Measurements from ENCODE around the gene CAMP. TPM values are rescaled to one million over a fixed set of nuclear protein-coding genes. Genes with fewer than 3 reads are reported as not detected.

Gene CAMP
- total RNA-seq, 2 donors from 2014 or later = not detected

- 0% methylated on average over 1 to 32 of the region's 87 CpGs for WGBS, 2 donors
- Histone ChIP-seq H3K9me3 (no peaks in the 10 kb centered on the region), H3K36me3 (replicated peaks in 1 of 2; ENCODE audit: insufficient read depth in 1 of 2, low read depth in 2 of 2) (no peaks in the 10 kb centered on the region), H3K27me3 (no peaks in the 10 kb centered on the region), H3K4me1 (peaks cover 15% of the 10 kb centered on the region), H3K27ac (peak overlapping the region in 3 of 4 donors; percentile 24 to 81 (median 49)), H3K4me3 (peak overlapping the region; percentile 44 to 55)
- intact Hi-C loops (cut with DNase I) = no loop called here
- DNase-seq (peak in 3 of 4 donors; percentile 53 to 78 (median 68)), ATAC-seq (peak; percentile 31)
- TF ChIP-seq POLR2A (IDR thresholded peaks at IDR 0.05) (no peak), CTCF (IDR thresholded peaks at IDR 0.05) (no peak)
These were observed 35.6 kb upstream of the CAMP start for GRCh38 chr3:48187579-48188265.

GRCh38 chr3:48188266-48189201, 34.8 kb upstream of the CAMP start, which contains the start of gene CDC25A:
TSS of gene CDC25A (minus strand) at chr3:48188417. CDS start at chr3:48187947, 470 bp downstream.
- ATAC-seq = peak; percentile 99
- TF ChIP-seq POLR2A (IDR thresholded peaks at IDR 0.05) (no peak), CTCF (IDR thresholded peaks at IDR 0.05) (peak in 1 of 7 experiments; percentile 2)
- Histone ChIP-seq H3K4me1 (peaks cover 15% of the 10 kb centered on the region), H3K36me3 (replicated peaks in 1 of 2; ENCODE audit: insufficient read depth in 1 of 2, low read depth in 2 of 2) (no peaks in the 10 kb centered on the region), H3K9me3 (no peaks in the 10 kb centered on the region), H3K27me3 (no peaks in the 10 kb centered on the region), H3K27ac (peak within 1 kb of the TSS in 3 of 4 donors; percentile 30 to 81 (median 49)), H3K4me3 (peak within 1 kb of the TSS; percentile 44 to 55)
- 7 to 28% methylated on average over 14 to 44 of the region's 44 CpGs for WGBS, 2 donors
- peak; percentile 97 to 99 (median 98) for DNase-seq
- intact Hi-C loops (cut with DNase I) = no loop called here

GRCh38 chr3:48189321-48189720, 34.0 kb upstream of the CAMP start:
- no peak overlapping the region for H3K4me3 ChIP-seq
- intact Hi-C loops (cut with DNase I) = no loop called here
- 76 to 77% methylated on average over 6 of the region's 6 CpGs for WGBS, 2 donors
- TF ChIP-seq POLR2A (IDR thresholded peaks at IDR 0.05) (no peak), CTCF (IDR thresholded peaks at IDR 0.05) (no peak)
- peaks cover 15% of the 10 kb centered on the region for H3K4me1 ChIP-seq
- no peaks in the 10 kb centered on the region for H3K9me3 ChIP-seq
- H3K27ac ChIP-seq = no peak overlapping the region
- ATAC-seq (no peak), DNase-seq (no peak)
- no peaks in the 10 kb centered on the region for H3K27me3 ChIP-seq
- no peaks in the 10 kb centered on the region for H3K36me3 ChIP-seq (replicated peaks in 1 of 2; ENCODE audit: insufficient read depth in 1 of 2, low read depth in 2 of 2)

GRCh38 chr3:48190911-48191310, 32.4 kb upstream of the CAMP start:
- Histone ChIP-seq H3K4me1 (peaks cover 15% of the 10 kb centered on the region), H3K36me3 (replicated peaks in 1 of 2; ENCODE audit: insufficient read depth in 1 of 2, low read depth in 2 of 2) (no peaks in the 10 kb centered on the region), H3K27me3 (no peaks in the 10 kb centered on the region), H3K27ac (no peak overlapping the region), H3K4me3 (no peak overlapping the region), H3K9me3 (no peaks in the 10 kb centered on the region)
- WGBS, 2 donors = 86 to 87% methylated on average over 3 of the region's 3 CpGs
- intact Hi-C loops (cut with DNase I) = no loop called here
- ATAC-seq (no peak), DNase-seq (no peak)
- TF ChIP-seq POLR2A (IDR thresholded peaks at IDR 0.05) (no peak), CTCF (IDR thresholded peaks at IDR 0.05) (no peak)

All from body of pancreas (tissue), 4 donors.